SK-N-MC (cell line): ENCODE data around the gene SLC26A9.

Source experiments
- EZH2 ChIP-seq: fragments of 200-600 bp; sonication (generic); IDR thresholded peaks from one replicate; pipeline ENCODE4 v1.6.1; 2017; ENCODE audit warnings: antibody characterized with exemption
- FOXP2 ChIP-seq: optimal IDR thresholded peaks from 2 replicates; pipeline ENCODE3; 2011; ENCODE audit warnings: mild to moderate bottlenecking, moderate library complexity; ENCODE audit not compliant: insufficient read depth; ENCODE audit errors: extremely low read length, control extremely low read depth
- POLR2AphosphoS5 ChIP-seq: IDR thresholded peaks from 2 replicates; pipeline ENCODE4 v1.6.1; 2012; ENCODE audit warnings: mild to moderate bottlenecking, low read depth, low read length, borderline replicate concordance

GRCh38 chr1:205913451-205914154 lies 29.7 kb downstream of the SLC26A9 start:
- TF ChIP-seq EZH2 (no peak), POLR2AphosphoS5 (no peak), FOXP2 (no peak)
